GM23248 (cell line): ENCODE data around the gene GALP.

Source experiments
- EZH2 ChIP-seq: fragments of 200-600 bp; sonication (generic); IDR thresholded peaks from 2 replicates; pipeline ENCODE4 v1.6.1; 2018; ENCODE audit warnings: antibody characterized with exemption, mild to moderate bottlenecking; ENCODE audit not compliant: insufficient read depth, poor library complexity, severe bottlenecking
- EZH2phosphoT487 ChIP-seq: fragments of 200-600 bp; sonication (generic); IDR thresholded peaks from 2 replicates; pipeline ENCODE4 v1.6.1; 2018; ENCODE audit warnings: antibody characterized with exemption, moderate library complexity, mild to moderate bottlenecking, low read depth; ENCODE audit not compliant: insufficient read depth

DNA sequence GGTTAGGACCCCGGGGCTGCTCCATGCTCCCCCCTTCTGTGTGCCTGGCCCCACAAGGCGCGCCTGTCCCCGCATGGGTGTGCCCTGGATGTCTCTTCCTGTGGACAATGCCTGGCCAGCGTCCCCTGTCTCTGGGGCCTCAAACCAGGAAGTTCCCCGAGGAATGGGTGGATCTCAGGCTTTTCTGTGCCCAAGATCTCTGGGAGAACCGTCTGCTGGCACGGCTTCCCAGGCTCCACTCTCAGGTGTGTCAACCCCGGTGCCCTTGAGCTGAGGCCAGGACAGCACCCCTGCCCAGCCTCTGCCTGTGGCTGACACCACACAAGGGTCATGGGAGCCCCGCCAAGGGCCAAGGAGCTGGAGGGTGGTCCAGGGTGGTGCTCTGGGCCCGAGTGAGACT is 19.0 kb upstream of the GALP start:
- TF ChIP-seq EZH2 (no peak), EZH2phosphoT487 (no peak)
